HG02798 (cell line): ENCODE measurements around the gene MTHFS.
"Not testable (repeated sequence)": the region's sequence is repeated elsewhere in the genome, so short reads cannot be mapped to it uniquely, and the experiment has no call there.

Source experiments
- ATAC-seq: cut with Tn5 transposase; IDR thresholded peaks from one replicate; pipeline ENCODE4 v1.9.1; 2021; ENCODE audit warnings: mild to moderate bottlenecking; ENCODE audit not compliant: unreplicated experiment, poor library complexity

The MTHFS gene

GRCh38 chr15:79896634-79897379 is at the start of gene MTHFS:
Gene MTHFS (minus strand): TSS chr15:79897014. CDS start chr15:79896988, 26 bp downstream.
- ATAC-seq = peak; percentile 89

GRCh38 chr15:79944622-79945021 is 47.8 kb upstream of the MTHFS start:
- no peak for ATAC-seq

DNA sequence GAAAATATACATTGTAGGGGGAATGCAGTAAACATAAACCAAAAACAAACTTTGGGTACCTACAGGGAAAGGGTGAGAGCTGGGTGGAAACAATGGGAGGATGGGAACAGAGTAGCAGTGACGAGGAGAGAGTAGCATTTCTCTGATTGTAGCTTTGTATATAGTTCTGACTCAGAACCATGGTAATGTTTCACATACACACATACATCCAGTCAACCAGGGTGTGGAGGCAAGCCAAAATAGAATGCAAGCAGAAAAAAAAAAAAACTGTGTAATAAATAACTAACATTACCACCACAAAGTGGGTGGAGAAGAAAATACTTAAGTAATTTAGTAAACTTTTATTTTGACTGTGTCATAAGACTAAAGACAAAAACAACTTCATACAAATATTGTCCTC is 47.0 kb upstream of the MTHFS start:
- ATAC-seq = peak; percentile 82

DNA sequence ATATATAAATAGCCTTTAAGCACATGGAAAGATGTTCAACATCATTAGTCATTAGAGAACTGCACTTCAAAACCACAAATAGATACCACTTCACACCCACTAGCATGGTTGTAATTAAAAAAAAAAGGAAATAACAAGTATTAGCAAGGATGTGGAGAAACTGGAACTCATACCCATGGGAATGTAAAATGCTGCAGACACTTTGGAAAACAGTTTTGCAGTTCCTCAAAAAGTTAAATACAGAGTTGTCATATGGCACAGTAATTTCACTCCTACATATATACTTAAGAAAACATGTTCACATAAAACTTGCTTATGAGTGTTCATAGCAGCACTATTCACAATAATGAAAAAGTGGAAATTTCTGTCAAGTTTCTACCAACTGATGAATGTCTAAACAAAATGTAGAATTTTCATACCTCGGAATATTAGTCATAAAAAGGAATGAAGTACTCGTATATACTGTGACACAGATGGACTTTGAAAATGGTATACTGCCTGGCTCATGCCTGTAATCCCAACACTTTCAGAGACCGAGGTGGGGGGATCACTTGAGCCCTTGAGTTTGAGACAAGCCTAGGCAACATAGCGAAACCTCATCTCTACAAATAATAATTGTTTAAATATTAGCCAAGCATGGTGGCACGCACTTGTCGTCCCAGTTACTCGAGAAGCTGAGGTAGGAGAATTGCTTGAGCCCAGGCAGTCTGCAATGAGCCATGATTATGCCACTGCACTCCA is 46.1 kb upstream of the MTHFS start:
- no peak for ATAC-seq

GRCh38 chr15:79939399-79939798 is 42.6 kb upstream of the MTHFS start:
- no peak for ATAC-seq

DNA sequence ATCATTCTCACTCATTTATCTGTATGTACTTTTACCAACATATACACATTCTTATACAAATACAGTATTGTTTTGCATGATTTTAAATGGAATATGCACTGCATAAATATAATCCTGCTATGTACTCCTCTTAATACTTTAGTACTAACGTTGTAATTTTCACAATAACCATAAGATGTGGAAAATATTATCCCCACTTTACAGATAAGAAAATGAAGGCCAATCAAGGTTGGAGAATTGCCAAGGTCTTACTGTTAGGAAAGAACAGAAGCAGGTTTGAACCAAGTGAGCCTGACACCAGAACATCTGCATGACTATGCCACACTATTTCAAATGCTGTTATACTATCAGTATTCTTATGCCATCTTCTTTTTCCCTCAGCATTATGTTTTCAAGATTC is 41.3 kb upstream of the MTHFS start:
- no peak for ATAC-seq

- ATAC-seq = not testable (repeated sequence)
Observed at GRCh38 chr15:79935556-79936201, 38.9 kb upstream of the MTHFS start.

GRCh38 chr15:79933231-79933630 is 36.4 kb upstream of the MTHFS start:
- ATAC-seq = no peak

GRCh38 chr15:79932447-79932846 is 35.6 kb upstream of the MTHFS start:
- no peak for ATAC-seq

DNA sequence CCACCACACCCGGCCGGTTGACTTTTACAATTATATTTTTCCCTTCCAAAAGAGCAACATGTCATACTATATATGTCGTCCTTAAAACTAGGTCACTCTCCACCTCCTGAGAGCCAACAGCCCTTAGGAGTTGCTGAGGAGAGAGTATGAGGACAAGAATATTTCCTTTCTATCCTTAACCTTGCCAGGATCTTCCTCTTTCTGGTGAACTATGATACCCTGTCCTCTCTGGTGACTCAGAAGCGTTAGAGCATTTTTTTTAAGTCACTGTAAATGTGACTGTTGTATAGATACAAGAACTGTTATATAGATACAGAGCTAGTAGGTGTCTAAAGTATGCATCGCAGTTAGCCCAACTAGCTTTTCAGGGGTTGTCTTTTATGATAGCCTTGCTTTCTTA is 33.7 kb upstream of the MTHFS start:
- no peak for ATAC-seq

DNA sequence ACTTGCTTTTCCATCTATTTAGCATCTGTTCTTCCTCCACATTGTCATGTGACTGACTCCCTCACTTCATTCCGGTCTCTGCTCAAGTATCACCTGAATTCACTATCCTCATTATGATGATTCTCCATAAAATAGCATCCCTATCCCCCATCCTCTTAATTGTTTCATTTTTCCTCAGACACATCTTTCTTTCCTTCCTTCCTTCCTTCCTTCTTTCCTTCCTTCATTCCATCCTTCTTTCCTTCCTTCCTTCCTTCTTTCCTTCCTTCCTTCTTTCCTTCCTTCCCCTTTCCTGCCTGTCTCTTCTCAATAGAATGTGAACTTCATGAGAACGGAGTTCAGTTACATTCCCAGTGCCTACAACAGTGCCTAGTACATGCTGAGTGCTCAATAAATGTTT is 32.6 kb upstream of the MTHFS start:
- ATAC-seq = no peak

GRCh38 chr15:79926116-79926515 is 29.3 kb upstream of the MTHFS start:
- ATAC-seq = not testable (repeated sequence)

GRCh38 chr15:79924379-79924778 is 27.6 kb upstream of the MTHFS start:
- ATAC-seq = no peak

GRCh38 chr15:79923515-79924169 is 26.8 kb upstream of the MTHFS start:
- ATAC-seq = peak; percentile 97

- ATAC-seq = peak; percentile 33
Observed at GRCh38 chr15:79923079-79923514, 26.3 kb upstream of the MTHFS start.

DNA sequence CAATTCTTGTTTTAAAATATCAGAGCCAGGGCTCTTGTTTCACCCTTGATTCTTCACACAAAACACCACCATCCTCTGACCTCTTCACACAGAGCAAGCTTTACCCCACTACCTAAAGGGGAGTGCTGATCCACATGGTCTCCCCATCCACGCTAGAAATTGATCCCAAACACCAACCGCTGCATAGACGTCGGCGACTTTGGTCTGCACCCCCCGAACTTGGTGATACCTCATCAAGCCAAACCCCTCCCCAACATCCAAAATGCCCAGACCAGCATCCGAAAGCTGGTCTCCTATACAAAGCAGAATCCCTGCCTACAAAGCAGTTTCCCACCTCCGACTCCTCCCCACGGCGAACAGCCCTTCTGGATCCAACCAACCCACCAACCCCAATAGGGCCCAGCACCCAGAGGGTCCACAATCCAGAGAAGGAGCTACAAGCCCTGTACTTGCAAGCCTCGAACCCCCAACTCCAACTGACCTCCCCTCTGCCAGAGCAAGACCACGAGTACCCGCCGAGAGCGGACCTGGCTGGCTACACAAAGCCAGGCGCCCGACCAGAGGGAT is 25.8 kb upstream of the MTHFS start:
- ATAC-seq = peak; percentile 0

DNA sequence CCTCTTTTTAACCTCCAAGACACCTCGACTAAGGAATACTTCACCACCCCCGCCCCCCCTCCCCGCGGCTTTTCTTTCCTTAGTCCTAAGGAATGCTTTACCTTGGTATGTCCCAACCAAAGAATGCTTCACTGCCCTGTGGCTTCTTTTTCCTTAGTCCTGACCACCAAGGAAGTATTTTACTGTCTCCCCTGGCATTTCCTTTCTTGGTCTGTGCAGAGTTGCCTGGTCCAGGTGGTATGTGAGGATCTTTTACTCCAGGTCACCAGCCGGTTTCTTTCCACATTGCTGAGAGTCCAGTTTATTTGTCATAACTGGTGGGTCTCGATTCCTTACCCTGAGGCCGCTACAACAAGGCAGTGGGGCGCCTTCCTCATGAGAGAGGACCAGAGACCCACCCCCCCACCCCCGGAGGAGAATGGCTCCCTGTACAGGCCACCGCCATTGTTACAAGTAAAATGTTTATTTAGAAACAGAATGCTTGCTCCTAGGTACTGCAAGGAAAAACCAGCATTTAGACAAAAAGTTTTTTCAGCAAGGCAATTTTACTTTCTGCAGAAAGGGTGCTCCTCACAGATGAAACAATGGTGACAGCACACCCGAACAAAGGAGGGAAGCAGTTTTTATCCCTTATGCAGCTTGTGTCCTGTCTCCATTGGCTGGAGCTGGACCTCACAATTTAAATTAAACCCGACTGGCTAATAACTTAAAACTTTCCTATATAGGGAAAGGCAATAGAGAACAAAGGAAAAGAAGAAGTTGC is 23.1 kb upstream of the MTHFS start:
- no peak for ATAC-seq

- ATAC-seq = no peak
Observed at GRCh38 chr15:79919090-79919748, 22.4 kb upstream of the MTHFS start.

DNA sequence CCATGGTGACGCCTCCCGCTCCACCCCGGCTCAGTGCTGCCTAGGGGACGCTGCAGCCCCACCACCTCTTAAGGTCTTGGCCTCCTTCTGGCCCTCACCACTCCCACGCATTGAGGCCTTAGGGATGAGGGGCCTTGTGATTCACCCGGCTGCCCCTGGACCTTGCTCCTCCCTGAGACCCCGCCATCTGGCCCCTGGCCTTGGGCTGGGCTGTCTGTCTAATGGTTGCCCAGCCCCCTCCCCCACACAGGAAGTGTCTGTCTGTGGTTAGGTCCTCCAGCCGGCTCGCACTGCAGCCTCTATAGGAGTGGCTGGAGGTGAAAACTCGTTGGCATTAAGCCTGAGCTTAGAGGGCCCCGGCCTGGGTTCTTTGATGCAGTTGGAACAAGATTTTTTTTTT is 21.5 kb upstream of the MTHFS start:
- ATAC-seq = no peak
